HCT116 (cell line): ENCODE results near the gene SNX13. TPM values are rescaled to one million over a fixed set of nuclear protein-coding genes. Genes with fewer than 3 reads are reported as not detected.

Experiments used
- ATAC-seq: fragments of 200-7000 bp; cut with Tn5 transposase; 2 replicates; pipeline ENCODE4 v1.9.1; 2020; ENCODE audit warnings: mild to moderate bottlenecking, moderate library complexity
- BruUV-seq: library from RNA; stranded (reverse); fragments of 400-500 nt; replicated peaks from 2 replicates; lab custom pipeline; 2021; lab: Mats Ljungman, UMichigan
- CTCF ChIA-PET: fragments of 300-600 bp; sonication (Branson Sonifier 250); formaldehyde crosslinking; loops from one replicate; lab custom pipeline; 2021; ENCODE audit warnings: antibody characterized with exemption; lab: Charles Lee
- POLR2A ChIA-PET: fragments of 300-600, 350-600 bp; sonication (Branson Sonifier 250); formaldehyde crosslinking; loops from one replicate; lab custom pipeline; 2021; ENCODE audit warnings: antibody characterized with exemption; lab: Charles Lee
- RAD21 ChIA-PET, 2 experiments: fragments of 300-600 bp; sonication (Branson Sonifier 250); formaldehyde crosslinking; loops; one replicate each; lab custom pipeline; 2023; ENCODE audit warnings: low total read pairs in 2 of 2; ENCODE audit not compliant: uncharacterized antibody in 2 of 2, unreplicated experiment in 2 of 2, low non-redundant PET in 1 of 2; lab: Charles Lee
- DNase-seq: peaks from one replicate; pipeline ENCODE4 v3.0.0-alpha.2; 2010; ENCODE audit warnings: low read depth, low spot score
- H2AFZ ChIP-seq: fragments of 200-600 bp; shearing (Covaris generic), sonication (generic); 2 replicates; pipeline ENCODE4 v1.6.1; 2017; ENCODE audit warnings: low read depth, mixed run types, mixed read lengths, antibody characterized with exemption, low read length; ENCODE audit not compliant: poor library complexity, severe bottlenecking
- H3K27ac ChIP-seq: 2 replicates; pipeline ENCODE4 v1.5.1; 2012; ENCODE audit warnings: low read depth, low read length
- H3K27me3 ChIP-seq: fragments of 200-600 bp; sonication (generic); 2 replicates; pipeline ENCODE4 v1.6.1; 2016; ENCODE audit warnings: mixed run types, low read length, mixed read lengths; ENCODE audit not compliant: insufficient read depth
- H3K36me3 ChIP-seq, 2 experiments: fragments of 200-500 bp in 1 of 2; fragments of 200-600 bp in 1 of 2; sonication (Bioruptor generic) in 1 of 2; sonication (generic) in 1 of 2; 2 replicates each; pipeline versions ENCODE4 v1.5.1 to v1.6.1; 2014 to 2016; ENCODE audit warnings: low read length in 2 of 2, inconsistent platforms in 1 of 2, mixed read lengths in 1 of 2, mixed run types in 1 of 2; ENCODE audit not compliant: insufficient read depth in 2 of 2, control insufficient read depth in 1 of 2
- H3K4me1 ChIP-seq, 2 experiments: fragments of 200-600 bp in 1 of 2; sonication (generic) in 1 of 2; 2 replicates each; pipeline versions ENCODE4 v1.5.1 to v1.6.1; 2012 to 2017; ENCODE audit warnings: low read length in 2 of 2, inconsistent platforms in 1 of 2, mild to moderate bottlenecking in 1 of 2, mixed read lengths in 1 of 2, mixed run types in 1 of 2, moderate library complexity in 1 of 2; ENCODE audit not compliant: insufficient read depth in 2 of 2, control insufficient read depth in 1 of 2
- H3K4me2 ChIP-seq: fragments of 200-600 bp; sonication (generic); 2 replicates; pipeline ENCODE4 v1.6.1; 2017; ENCODE audit warnings: mixed run types, low read length, mixed read lengths
- H3K4me3 ChIP-seq, 2 experiments: fragments of 200-600 bp in 1 of 2; sonication (generic) in 1 of 2; replicated peaks in 1 of 2; 2 replicates each; pipeline ENCODE4 v1.5.1; 2011 to 2016; ENCODE audit warnings: low read length in 2 of 2, control low read depth in 1 of 2, low read depth in 1 of 2, mild to moderate bottlenecking in 1 of 2, mixed read lengths in 1 of 2, mixed run types in 1 of 2
- H3K79me2 ChIP-seq: fragments of 200-600 bp; sonication (generic); 2 replicates; pipeline ENCODE4 v1.6.1; 2017; ENCODE audit warnings: mild to moderate bottlenecking, mixed run types, low read length, moderate library complexity, mixed read lengths; ENCODE audit not compliant: insufficient read depth
- H3K9ac ChIP-seq: fragments of 200-600 bp; sonication (generic); 2 replicates; pipeline ENCODE4 v1.6.1; 2016; ENCODE audit warnings: low read length, mixed read lengths
- H3K9me2 ChIP-seq: fragments of 200-600 bp; sonication (generic), shearing (Covaris generic); 2 replicates; pipeline ENCODE4 v1.6.1; 2017; ENCODE audit warnings: mixed run types, mild to moderate bottlenecking, moderate library complexity; ENCODE audit not compliant: insufficient read depth
- H3K9me3 ChIP-seq, 2 experiments: fragments of 200-500 bp in 1 of 2; fragments of 200-600 bp in 1 of 2; sonication (Bioruptor generic) in 1 of 2; sonication (generic) in 1 of 2; 2 replicates each; pipeline ENCODE4 v1.6.1; 2014 to 2017; ENCODE audit warnings: low read length in 2 of 2, mixed read lengths in 2 of 2, inconsistent platforms in 1 of 2, low read depth in 1 of 2, mild to moderate bottlenecking in 1 of 2, mixed run types in 1 of 2, moderate library complexity in 1 of 2; ENCODE audit not compliant: control insufficient read depth in 1 of 2, insufficient read depth in 1 of 2
- H4K20me1 ChIP-seq: fragments of 200-600 bp; sonication (generic), shearing (Covaris generic); 2 replicates; pipeline ENCODE4 v1.6.1; 2017; ENCODE audit warnings: mixed run types, mild to moderate bottlenecking, moderate library complexity; ENCODE audit not compliant: insufficient read depth
- CTCF ChIP-seq, 3 experiments: fragments of 200-600 bp in 1 of 3; sonication (generic) in 1 of 3; IDR thresholded peaks in 2 of 3; conservative IDR thresholded peaks in 1 of 3; 2 replicates each; pipeline ENCODE4 v1.5.1; 2012 to 2017; ENCODE audit warnings: low read depth in 2 of 3, low read length in 2 of 3, antibody characterized with exemption in 1 of 3, borderline replicate concordance in 1 of 3, control low read depth in 1 of 3, mild to moderate bottlenecking in 1 of 3, mixed read lengths in 1 of 3, mixed run types in 1 of 3, moderate library complexity in 1 of 3; ENCODE audit not compliant: insufficient read depth in 1 of 3
- EGR1 ChIP-seq: IDR thresholded peaks from 2 replicates; pipeline ENCODE4 v1.6.1; 2012; ENCODE audit warnings: low read depth
- ELF1 ChIP-seq: IDR thresholded peaks from 2 replicates; pipeline ENCODE4 v1.6.1; 2012; ENCODE audit warnings: low read depth, borderline replicate concordance
- EZH2 ChIP-seq: fragments of 200-600 bp; sonication (generic); IDR thresholded peaks from 2 replicates; pipeline ENCODE4 v1.6.1; 2017; ENCODE audit warnings: antibody characterized with exemption, mixed run types
- FOSL1 ChIP-seq: IDR thresholded peaks from 2 replicates; pipeline ENCODE4 v1.6.1; 2012; ENCODE audit warnings: low read depth
- JUND ChIP-seq: IDR thresholded peaks from 2 replicates; pipeline ENCODE4 v1.6.1; 2012
- POLR2AphosphoS5 ChIP-seq: IDR thresholded peaks from 2 replicates; pipeline ENCODE4 v1.6.1; 2011; ENCODE audit warnings: mild to moderate bottlenecking, low read depth, low read length, moderate library complexity
- SIN3A ChIP-seq: IDR thresholded peaks from 2 replicates; pipeline ENCODE4 v1.6.1; 2012; ENCODE audit warnings: low read depth
- SP1 ChIP-seq: IDR thresholded peaks from 2 replicates; pipeline ENCODE4 v1.6.1; 2012; ENCODE audit warnings: low read depth
- TCF7L2 ChIP-seq: IDR thresholded peaks from 2 replicates; pipeline ENCODE4 v1.7.0; 2011; ENCODE audit warnings: borderline replicate concordance, inconsistent platforms; ENCODE audit not compliant: insufficient read depth, insufficient read length; ENCODE audit errors: extremely low read depth
- YY1 ChIP-seq: IDR thresholded peaks from 2 replicates; pipeline ENCODE4 v1.6.1; 2011; ENCODE audit warnings: low read length, low read depth, moderate library complexity, mild to moderate bottlenecking; ENCODE audit not compliant: insufficient replicate concordance; ENCODE audit errors: extremely low read depth
- ZBTB33 ChIP-seq: IDR thresholded peaks from 2 replicates; pipeline ENCODE4 v1.6.1; 2011; ENCODE audit warnings: mild to moderate bottlenecking, low read length, moderate library complexity; ENCODE audit not compliant: insufficient replicate concordance; ENCODE audit errors: extremely low read depth
- ZNF274 ChIP-seq: fragments of 200-500 bp; sonication (Bioruptor generic); IDR thresholded peaks from 2 replicates; pipeline ENCODE4 v1.6.1; 2014; ENCODE audit warnings: mild to moderate bottlenecking, low read depth, low read length, inconsistent platforms
- intact Hi-C: fragments of 100-400 bp; cut with micrococcal nuclease; formaldehyde crosslinking; loops from 2 replicates; pipeline ENCODE4 v1.10.0; 2022
- total RNA-seq: library from RNA; stranded (reverse); gene quantifications from one replicate; pipeline ENCODE4 v1.2.1, GENCODE V29; 2021; ENCODE audit not compliant: unreplicated experiment
- TF ChIP-seq, protein P1 (sequence below): IDR thresholded peaks from 2 replicates; pipeline ENCODE4 v1.6.1; 2012; ENCODE audit warnings: low read depth

Gene SNX13
- total RNA-seq, 1 experiment from 2014 or later: 33.4 TPM

DNA sequence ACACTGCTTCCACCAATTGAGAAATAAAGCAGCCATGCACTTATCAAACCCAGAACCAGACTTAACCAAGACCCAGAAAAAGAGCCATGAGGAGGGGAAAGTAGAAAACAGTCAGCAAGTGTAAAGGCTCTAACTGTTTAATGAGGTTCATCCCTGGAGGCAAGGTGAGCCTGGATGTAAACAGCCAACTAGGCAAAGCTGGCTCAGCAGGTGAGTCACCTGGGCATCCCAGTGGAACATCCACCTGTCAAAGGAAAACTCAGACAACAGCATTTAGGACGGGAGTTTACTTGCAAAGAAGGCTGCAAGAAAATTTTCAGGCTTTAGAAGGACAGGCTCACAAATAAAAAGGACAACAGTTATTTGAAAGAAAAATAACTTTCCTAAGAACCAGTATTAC, 153.0 kb downstream of the SNX13 start:
- TF ChIP-seq CTCF (IDR thresholded peaks at IDR 0.05 in 2 of 3, conservative IDR thresholded peaks at IDR 0.05 in 1 of 3; ENCODE audit: borderline replicate concordance in 1 of 3, insufficient read depth in 1 of 3, low read depth in 2 of 3, low read length in 2 of 3) (no peak), YY1 (no peak), POLR2AphosphoS5 (no peak), EZH2 (no peak), FOSL1 (no peak), SP1 (no peak), EGR1 (no peak), ZBTB33 (no peak), SIN3A (no peak), ZNF274 (no peak), JUND (no peak), TCF7L2 (no peak), ELF1 (no peak)
- TF ChIP-seq, protein P1, sequence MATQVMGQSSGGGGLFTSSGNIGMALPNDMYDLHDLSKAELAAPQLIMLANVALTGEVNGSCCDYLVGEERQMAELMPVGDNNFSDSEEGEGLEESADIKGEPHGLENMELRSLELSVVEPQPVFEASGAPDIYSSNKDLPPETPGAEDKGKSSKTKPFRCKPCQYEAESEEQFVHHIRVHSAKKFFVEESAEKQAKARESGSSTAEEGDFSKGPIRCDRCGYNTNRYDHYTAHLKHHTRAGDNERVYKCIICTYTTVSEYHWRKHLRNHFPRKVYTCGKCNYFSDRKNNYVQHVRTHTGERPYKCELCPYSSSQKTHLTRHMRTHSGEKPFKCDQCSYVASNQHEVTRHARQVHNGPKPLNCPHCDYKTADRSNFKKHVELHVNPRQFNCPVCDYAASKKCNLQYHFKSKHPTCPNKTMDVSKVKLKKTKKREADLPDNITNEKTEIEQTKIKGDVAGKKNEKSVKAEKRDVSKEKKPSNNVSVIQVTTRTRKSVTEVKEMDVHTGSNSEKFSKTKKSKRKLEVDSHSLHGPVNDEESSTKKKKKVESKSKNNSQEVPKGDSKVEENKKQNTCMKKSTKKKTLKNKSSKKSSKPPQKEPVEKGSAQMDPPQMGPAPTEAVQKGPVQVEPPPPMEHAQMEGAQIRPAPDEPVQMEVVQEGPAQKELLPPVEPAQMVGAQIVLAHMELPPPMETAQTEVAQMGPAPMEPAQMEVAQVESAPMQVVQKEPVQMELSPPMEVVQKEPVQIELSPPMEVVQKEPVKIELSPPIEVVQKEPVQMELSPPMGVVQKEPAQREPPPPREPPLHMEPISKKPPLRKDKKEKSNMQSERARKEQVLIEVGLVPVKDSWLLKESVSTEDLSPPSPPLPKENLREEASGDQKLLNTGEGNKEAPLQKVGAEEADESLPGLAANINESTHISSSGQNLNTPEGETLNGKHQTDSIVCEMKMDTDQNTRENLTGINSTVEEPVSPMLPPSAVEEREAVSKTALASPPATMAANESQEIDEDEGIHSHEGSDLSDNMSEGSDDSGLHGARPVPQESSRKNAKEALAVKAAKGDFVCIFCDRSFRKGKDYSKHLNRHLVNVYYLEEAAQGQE: no peak
- H4K20me1 ChIP-seq: no peaks in the 10 kb centered on the region
- H3K4me3 ChIP-seq: no peak overlapping the region
- H3K36me3 ChIP-seq: no peaks in the 10 kb centered on the region
- POLR2A ChIA-PET: no interaction called here
- no TSS peak for BruUV-seq
- H3K79me2 ChIP-seq: no peaks in the 10 kb centered on the region
- RAD21 ChIA-PET: no interaction called here
- CTCF ChIA-PET: no interaction called here
- H3K9me2 ChIP-seq: no peaks in the 10 kb centered on the region
- no peaks in the 10 kb centered on the region for H3K4me1 ChIP-seq
- intact Hi-C loops: no loop called here
- H3K9me3 ChIP-seq: no peaks in the 10 kb centered on the region
- no peak overlapping the region for H3K9ac ChIP-seq
- ATAC-seq (no peak), DNase-seq (no peak)
- no peaks in the 10 kb centered on the region for H3K27me3 ChIP-seq
- H3K27ac ChIP-seq: no peak overlapping the region
- no peak overlapping the region for H2AFZ ChIP-seq
- no peak overlapping the region for H3K4me2 ChIP-seq
